ENCODE data around the gene ENO1.

ENO1 gene

GRCh38 chr1:8876087-8876486 is 2.4 kb downstream of the ENO1 start:
- TF ChIP-seq GATA2 (IDR thresholded peaks at IDR 0.05; ENCODE audit: low read depth, low read length) (no peak), GATA3 (IDR thresholded peaks at IDR 0.05; ENCODE audit: low read depth, low read length) (no peak)

DNA sequence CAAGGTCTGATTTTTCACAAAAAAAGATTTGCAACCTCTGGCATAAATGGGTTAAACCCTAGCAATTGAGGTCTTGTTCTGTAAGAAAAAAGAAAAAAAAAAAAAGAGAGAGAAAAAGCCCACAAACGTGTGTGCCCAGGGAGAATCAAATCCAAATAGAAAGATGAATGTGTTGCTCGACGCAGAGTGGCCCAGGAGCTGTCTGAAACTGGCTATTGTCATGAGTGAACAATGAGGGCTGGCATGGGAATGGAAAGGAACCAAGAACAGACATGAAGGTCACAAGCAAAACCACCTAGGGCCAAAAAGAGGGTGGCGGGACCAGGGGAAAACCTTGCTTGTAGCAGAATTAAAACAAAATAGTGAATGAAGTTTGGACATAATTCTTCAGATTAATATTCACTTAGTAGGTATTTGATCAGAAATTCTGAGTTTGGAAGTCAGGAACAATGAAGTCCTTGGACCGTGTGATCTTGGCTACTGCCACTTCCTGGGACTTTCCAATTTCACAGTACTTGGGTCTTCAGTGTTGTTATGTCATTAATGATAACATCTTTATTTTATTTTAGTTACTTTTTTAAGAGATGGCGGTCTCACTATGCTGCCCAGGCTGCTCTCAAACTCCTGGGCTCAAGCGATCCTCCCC is 3.1 kb downstream of the ENO1 start:
- TF ChIP-seq GATA2 (IDR thresholded peaks at IDR 0.05; ENCODE audit: low read depth, low read length) (no peak), GATA3 (IDR thresholded peaks at IDR 0.05; ENCODE audit: low read depth, low read length) (no peak)

- TF ChIP-seq GATA2 (IDR thresholded peaks at IDR 0.05; ENCODE audit: low read depth, low read length) (no peak), GATA3 (IDR thresholded peaks at IDR 0.05; ENCODE audit: low read depth, low read length) (no peak)
These were observed 4.0 kb downstream of the ENO1 start for GRCh38 chr1:8874230-8875201.

DNA sequence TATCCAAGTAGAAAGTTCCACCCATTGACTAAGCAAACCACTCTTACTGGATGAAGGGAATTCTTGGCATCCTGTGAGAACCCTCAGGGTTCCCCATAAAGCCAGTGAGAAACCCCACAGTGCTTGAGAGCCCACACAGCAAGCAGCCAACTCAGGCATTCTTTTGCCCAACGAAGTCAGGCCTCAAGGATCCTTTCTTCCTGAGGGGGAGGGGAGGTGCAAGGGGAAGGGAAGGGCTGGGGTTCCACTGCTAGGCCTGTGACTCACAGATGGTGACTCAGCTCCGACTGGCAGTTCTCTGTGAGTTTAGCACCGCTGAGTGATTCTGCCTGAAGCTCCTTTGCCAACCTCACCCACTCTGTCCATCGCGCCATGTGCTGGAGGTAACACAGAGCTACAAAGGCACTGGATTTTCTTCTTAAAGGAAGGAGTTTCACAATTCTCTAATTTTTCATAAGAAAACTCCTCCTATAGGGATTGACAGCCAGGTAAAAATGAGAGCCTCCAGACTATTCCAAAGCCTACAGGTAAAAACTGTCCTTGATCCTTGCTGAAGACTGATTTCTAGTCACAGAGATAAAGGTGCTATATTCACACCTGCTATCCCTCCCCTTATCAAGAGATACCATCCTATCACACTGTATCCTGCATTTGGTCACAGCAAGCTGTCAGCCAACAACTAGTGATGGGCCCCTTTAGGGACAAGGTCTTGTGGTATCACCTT is 4.8 kb downstream of the ENO1 start:
- TF ChIP-seq GATA2 (IDR thresholded peaks at IDR 0.05; ENCODE audit: low read depth, low read length): no peak
- no peak for TF ChIP-seq GATA3 (IDR thresholded peaks at IDR 0.05; ENCODE audit: low read depth, low read length)

DNA sequence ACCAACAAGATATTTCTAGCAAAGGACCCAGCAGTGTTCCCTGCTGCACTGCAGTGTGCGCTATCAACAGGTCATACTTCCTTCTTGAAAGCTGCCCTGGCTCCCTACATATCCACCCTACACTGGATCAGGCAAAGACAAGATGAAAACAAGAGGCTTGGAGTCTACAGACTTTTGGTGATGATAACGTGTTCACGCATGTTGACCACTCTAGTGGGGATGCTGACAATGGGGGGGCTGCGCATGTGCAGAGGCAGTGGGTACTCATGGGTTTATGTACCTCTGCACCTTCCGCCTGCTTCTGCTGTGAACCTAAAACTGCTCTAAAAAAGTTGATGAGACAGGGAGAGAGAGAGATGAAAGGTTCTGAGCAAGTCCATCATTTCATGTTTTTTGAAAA is 5.5 kb downstream of the ENO1 start:
- TF ChIP-seq GATA3 (IDR thresholded peaks at IDR 0.05; ENCODE audit: low read depth, low read length) (no peak), GATA2 (IDR thresholded peaks at IDR 0.05; ENCODE audit: low read depth, low read length) (no peak)

GRCh38 chr1:8871965-8872399 is 6.5 kb downstream of the ENO1 start:
- no peak for TF ChIP-seq GATA2 (IDR thresholded peaks at IDR 0.05; ENCODE audit: low read depth, low read length)
- no peak for TF ChIP-seq GATA3 (IDR thresholded peaks at IDR 0.05; ENCODE audit: low read depth, low read length)

- no peak for TF ChIP-seq GATA3 (IDR thresholded peaks at IDR 0.05; ENCODE audit: low read depth, low read length)
- TF ChIP-seq GATA2 (IDR thresholded peaks at IDR 0.05; ENCODE audit: low read depth, low read length): no peak
These were observed 6.9 kb downstream of the ENO1 start for GRCh38 chr1:8871539-8871935.

GRCh38 chr1:8870616-8871538 is 7.6 kb downstream of the ENO1 start:
- TF ChIP-seq GATA2 (IDR thresholded peaks at IDR 0.05; ENCODE audit: low read depth, low read length): no peak
- TF ChIP-seq GATA3 (IDR thresholded peaks at IDR 0.05; ENCODE audit: low read depth, low read length): no peak

- TF ChIP-seq GATA3 (IDR thresholded peaks at IDR 0.05; ENCODE audit: low read depth, low read length) (no peak), GATA2 (IDR thresholded peaks at IDR 0.05; ENCODE audit: low read depth, low read length) (no peak)
These were observed 8.4 kb downstream of the ENO1 start for GRCh38 chr1:8870103-8870502.

DNA sequence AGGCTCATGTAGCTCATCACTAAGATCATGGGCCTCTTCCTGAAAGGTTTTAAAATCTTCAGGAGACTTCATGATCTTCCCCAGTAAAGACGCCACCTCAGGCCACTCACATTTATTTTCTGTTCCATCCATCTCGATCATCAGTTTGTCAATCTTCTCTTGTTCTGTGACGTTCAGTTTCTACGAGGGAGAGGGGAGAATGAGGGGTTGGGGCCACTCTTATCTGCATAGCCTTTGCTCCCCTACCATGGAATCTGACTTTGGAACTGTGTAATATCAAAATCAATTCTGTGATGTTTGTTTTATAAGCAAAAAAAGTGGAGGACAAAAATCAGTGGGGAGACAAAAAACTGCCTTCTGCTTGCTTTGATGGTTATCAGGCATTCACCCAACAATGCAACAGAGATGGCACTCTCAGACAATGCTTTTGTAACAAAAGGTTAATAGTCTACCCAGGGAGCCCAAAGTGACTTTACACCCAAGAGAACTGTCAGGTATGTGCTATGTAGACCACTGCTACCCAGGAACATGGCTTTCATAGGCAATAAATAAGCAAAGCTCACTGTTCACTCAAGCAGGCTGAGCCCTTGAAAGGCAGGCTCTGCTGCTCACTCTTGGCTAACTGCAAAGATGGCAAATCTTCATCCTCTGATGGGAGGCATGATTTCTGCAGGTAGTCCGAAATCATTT is 10.5 kb downstream of the ENO1 start:
- TF ChIP-seq GATA2 (IDR thresholded peaks at IDR 0.05; ENCODE audit: low read depth, low read length) (peak; percentile 34; the same call in 1 of the 2 replicates), GATA3 (IDR thresholded peaks at IDR 0.05; ENCODE audit: low read depth, low read length) (no peak)

- TF ChIP-seq GATA3 (IDR thresholded peaks at IDR 0.05; ENCODE audit: low read depth, low read length) (no peak), GATA2 (IDR thresholded peaks at IDR 0.05; ENCODE audit: low read depth, low read length) (no peak)
These were observed 11.6 kb downstream of the ENO1 start for GRCh38 chr1:8866792-8867415.

- TF ChIP-seq GATA3 (IDR thresholded peaks at IDR 0.05; ENCODE audit: low read depth, low read length): no peak
- TF ChIP-seq GATA2 (IDR thresholded peaks at IDR 0.05; ENCODE audit: low read depth, low read length): no peak
These were observed 12.2 kb downstream of the ENO1 start for GRCh38 chr1:8866173-8866791.

All from SH-SY5Y (cell line).